ENCODE results near the gene DNMT3L. TPM values are rescaled to one million over a fixed set of nuclear protein-coding genes. Genes with fewer than 3 reads are reported as not detected.

Gene DNMT3L
- total RNA-seq, result not detected in 2 replicates

GRCh38 chr21:44261675-44262295 is at the start of gene DNMT3L:
Gene DNMT3L, minus strand, starts transcription at chr21:44261897. Its CDS starts 638 bp downstream, at chr21:44261259.

GRCh38 chr21:44299458-44300261 is 38.0 kb upstream of the DNMT3L start, which contains the start of gene PFKL:
Gene PFKL, plus strand, starts transcription at chr21:44300053. Its CDS starts 53 bp downstream, at chr21:44300106.

DNA sequence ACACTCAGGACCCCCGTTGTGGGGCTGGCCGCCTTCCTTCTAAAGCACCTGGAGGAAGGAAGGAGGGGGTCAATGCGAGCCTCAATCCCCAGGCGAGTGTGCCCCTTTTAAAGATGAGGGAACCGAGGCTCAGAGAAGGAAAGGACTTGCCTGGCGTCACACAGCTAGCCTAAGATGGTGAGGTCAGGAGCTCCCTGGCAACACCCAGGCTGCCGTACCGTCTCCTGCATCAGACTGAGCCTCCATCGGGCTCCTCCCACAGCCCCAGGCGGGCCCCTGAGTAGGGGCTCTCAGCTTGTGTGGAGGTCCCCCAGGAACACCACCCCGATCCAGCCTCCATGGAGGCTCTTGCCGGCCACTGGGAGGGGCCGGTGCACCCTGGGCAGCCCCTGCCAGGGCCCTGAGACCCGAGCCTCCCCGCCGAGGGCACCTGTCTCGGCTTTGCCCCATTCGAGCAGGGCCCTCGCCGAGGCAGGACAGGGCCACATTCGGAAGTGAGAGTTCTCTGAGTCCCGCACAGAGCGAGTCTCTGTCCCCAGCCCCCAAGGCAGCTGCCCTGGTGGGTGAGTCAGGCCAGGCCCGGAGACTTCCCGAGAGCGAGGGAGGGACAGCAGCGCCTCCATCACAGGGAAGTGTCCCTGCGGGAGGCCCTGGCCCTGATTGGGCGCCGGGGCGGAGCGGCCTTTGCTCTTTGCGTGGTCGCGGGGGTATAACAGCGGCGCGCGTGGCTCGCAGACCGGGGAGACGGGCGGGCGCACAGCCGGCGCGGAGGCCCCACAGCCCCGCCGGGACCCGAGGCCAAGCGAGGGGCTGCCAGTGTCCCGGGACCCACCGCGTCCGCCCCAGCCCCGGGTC is 23.7 kb upstream of the DNMT3L start, which contains the start of gene AIRE:
AIRE (plus strand) TSS at position 739 of the 855 bp plus-strand sequence. CDS start 131 bp downstream, outside the sequence.

DNA sequence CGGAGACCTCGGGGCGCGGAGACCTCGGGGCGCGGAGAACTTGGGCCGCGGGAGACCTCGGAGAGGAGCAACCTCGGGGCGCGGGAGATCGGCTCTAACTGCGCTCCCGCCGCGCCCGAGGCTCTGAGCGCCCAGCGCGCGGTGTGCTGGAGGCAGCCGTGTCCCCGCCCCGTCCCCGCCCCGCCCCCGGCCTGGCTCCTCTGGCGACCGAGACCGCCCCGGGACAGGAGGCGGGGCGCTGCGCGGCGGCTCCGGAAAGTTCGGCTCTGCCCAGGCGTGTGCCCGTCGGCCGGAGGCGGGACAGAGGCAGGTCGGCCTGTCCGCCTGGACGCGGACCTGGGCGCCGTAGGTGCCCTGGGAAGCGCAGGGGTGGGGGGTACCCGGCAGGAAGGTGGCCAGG is 20.9 kb downstream of the DNMT3L start, which contains the start of gene ICOSLG:
ICOSLG (minus strand) TSS at position 102 of the 400 bp plus-strand sequence. CDS start 126 bp downstream, outside the sequence.

Other genes with a start within 250 kb of the DNMT3L start
- 14.9 and 19.5 TPM in 2 replicates for gene TRAPPC10, start 249.6 kb downstream of the DNMT3L start, total RNA-seq
- 25.1 and 25.3 TPM in 2 replicates for gene PWP2, start 154.5 kb downstream of the DNMT3L start, total RNA-seq
- 33.0 and 53.9 TPM in 2 replicates for gene GATD3, start 128.2 kb downstream of the DNMT3L start, total RNA-seq
- 0.76 and 1.3 TPM in 2 replicates for gene ICOSLG, start 21.0 kb downstream of the DNMT3L start, total RNA-seq
- gene AIRE, start 24.0 kb upstream of the DNMT3L start, total RNA-seq, result under 0.01 and 0.15 TPM in 2 replicates
- 182 and 235 TPM in 2 replicates for gene PFKL, start 38.2 kb upstream of the DNMT3L start, total RNA-seq
- 3.5 and 8.4 TPM in 2 replicates for gene CFAP410, start 77.5 kb upstream of the DNMT3L start, total RNA-seq
- not detected in 2 replicates for gene TRPM2, start 91.7 kb upstream of the DNMT3L start, total RNA-seq
- gene LRRC3, start 193.6 kb upstream of the DNMT3L start, total RNA-seq, result 0.61 and 1.9 TPM in 2 replicates

All from epithelial cell of umbilical artery (primary cell).